Measurements from ENCODE around the gene SLC34A1.
A peak's percentile ranks its signal among the peaks of the same experiment; 100 is the strongest.

The SLC34A1 gene

GRCh38 chr5:177447066-177447610, 62.9 kb downstream of the SLC34A1 start:
- Histone ChIP-seq H3K27me3 (ENCODE audit: insufficient read depth, low read length) (no peaks in the 10 kb centered on the region), H3F3A (ENCODE audit: insufficient read depth, low read length) (no peaks in the 10 kb centered on the region), H3K9ac (ENCODE audit: low read length) (peak overlapping the region; percentile 71), H3K9me3 (ENCODE audit: low read length) (no peaks in the 10 kb centered on the region), H3K9me2 (ENCODE audit: low read depth, low read length) (no peaks in the 10 kb centered on the region), H3K4me1 (ENCODE audit: insufficient read depth, low read length, severe bottlenecking) (peaks cover 30% of the 10 kb centered on the region), H3K27ac (ENCODE audit: low read depth, low read length, poor library complexity, severe bottlenecking) (no peak overlapping the region), H3K4me2 (ENCODE audit: low read length) (peak overlapping the region; percentile 75), H3K4me3 (ENCODE audit: low read depth, low read length, poor library complexity, severe bottlenecking) (peak overlapping the region; percentile 62), H4K20me1 (ENCODE audit: insufficient read depth, low read length) (no peaks in the 10 kb centered on the region), H3K79me2 (ENCODE audit: insufficient read depth, low read length) (no peaks in the 10 kb centered on the region), H2AFZ (ENCODE audit: low read length) (no peak overlapping the region), H3K36me3 (ENCODE audit: insufficient read depth, low read length) (peaks cover 6% of the 10 kb centered on the region; the same call in 1 of the 2 replicates)
- TF ChIP-seq, protein P1, sequence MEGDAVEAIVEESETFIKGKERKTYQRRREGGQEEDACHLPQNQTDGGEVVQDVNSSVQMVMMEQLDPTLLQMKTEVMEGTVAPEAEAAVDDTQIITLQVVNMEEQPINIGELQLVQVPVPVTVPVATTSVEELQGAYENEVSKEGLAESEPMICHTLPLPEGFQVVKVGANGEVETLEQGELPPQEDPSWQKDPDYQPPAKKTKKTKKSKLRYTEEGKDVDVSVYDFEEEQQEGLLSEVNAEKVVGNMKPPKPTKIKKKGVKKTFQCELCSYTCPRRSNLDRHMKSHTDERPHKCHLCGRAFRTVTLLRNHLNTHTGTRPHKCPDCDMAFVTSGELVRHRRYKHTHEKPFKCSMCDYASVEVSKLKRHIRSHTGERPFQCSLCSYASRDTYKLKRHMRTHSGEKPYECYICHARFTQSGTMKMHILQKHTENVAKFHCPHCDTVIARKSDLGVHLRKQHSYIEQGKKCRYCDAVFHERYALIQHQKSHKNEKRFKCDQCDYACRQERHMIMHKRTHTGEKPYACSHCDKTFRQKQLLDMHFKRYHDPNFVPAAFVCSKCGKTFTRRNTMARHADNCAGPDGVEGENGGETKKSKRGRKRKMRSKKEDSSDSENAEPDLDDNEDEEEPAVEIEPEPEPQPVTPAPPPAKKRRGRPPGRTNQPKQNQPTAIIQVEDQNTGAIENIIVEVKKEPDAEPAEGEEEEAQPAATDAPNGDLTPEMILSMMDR (IDR thresholded peaks at IDR 0.05; ENCODE audit: low read length): no peak
- no peak for TF ChIP-seq EZH2 (IDR thresholded peaks at IDR 0.05; ENCODE audit: borderline replicate concordance, low read length)

GRCh38 chr5:177447611-177448243, 63.5 kb downstream of the SLC34A1 start:
- Histone ChIP-seq H3K27me3 (ENCODE audit: insufficient read depth, low read length) (no peaks in the 10 kb centered on the region), H3F3A (ENCODE audit: insufficient read depth, low read length) (no peaks in the 10 kb centered on the region), H3K9me3 (ENCODE audit: low read length) (no peaks in the 10 kb centered on the region), H3K4me2 (ENCODE audit: low read length) (peak overlapping the region; percentile 59), H3K4me1 (ENCODE audit: insufficient read depth, low read length, severe bottlenecking) (peaks cover 33% of the 10 kb centered on the region), H3K79me2 (ENCODE audit: insufficient read depth, low read length) (no peaks in the 10 kb centered on the region), H3K36me3 (ENCODE audit: insufficient read depth, low read length) (no peaks in the 10 kb centered on the region; the same call in 1 of the 2 replicates), H4K20me1 (ENCODE audit: insufficient read depth, low read length) (no peaks in the 10 kb centered on the region), H3K4me3 (ENCODE audit: low read depth, low read length, poor library complexity, severe bottlenecking) (peak overlapping the region; percentile 47), H3K27ac (ENCODE audit: low read depth, low read length, poor library complexity, severe bottlenecking) (peak overlapping the region; percentile 69), H2AFZ (ENCODE audit: low read length) (no peak overlapping the region), H3K9ac (ENCODE audit: low read length) (peak overlapping the region; percentile 54; the same call in 1 of the 2 replicates), H3K9me2 (ENCODE audit: low read depth, low read length) (no peaks in the 10 kb centered on the region)
- TF ChIP-seq, protein P1 (IDR thresholded peaks at IDR 0.05; ENCODE audit: low read length): no peak
- TF ChIP-seq EZH2 (IDR thresholded peaks at IDR 0.05; ENCODE audit: borderline replicate concordance, low read length): no peak

All from OCI-LY1 (cell line).